DMS114 treated with DMSO at 0.1 percent for 48 hours (cell line): ENCODE results near the gene RRAGA.
A peak's percentile ranks its signal among the peaks of the same experiment; 100 is the strongest.
"Not testable (repeated sequence)": the region's sequence is repeated elsewhere in the genome, so short reads cannot be mapped to it uniquely, and the experiment has no call there.

Experiments
- DNase-seq: peaks from one replicate; lab custom pipeline; 2025; ENCODE audit not compliant: unreplicated experiment; lab: John Stamatoyannopoulos, UW

RRAGA gene

GRCh38 chr9:19048966-19049916 is at the start of gene RRAGA:
TSS of gene RRAGA (plus strand) at chr9:19049427. CDS start at chr9:19049660, 233 bp downstream.
- peak; percentile 70 for DNase-seq

- no peak for DNase-seq
Observed at GRCh38 chr9:19000133-19000532, 49.1 kb upstream of the RRAGA start.

- no peak for DNase-seq
Observed at GRCh38 chr9:19009391-19009965, 39.7 kb upstream of the RRAGA start.

GRCh38 chr9:19018201-19018600 is 31.0 kb upstream of the RRAGA start:
- DNase-seq: no peak

GRCh38 chr9:19020886-19021455 is 28.3 kb upstream of the RRAGA start:
- no peak for DNase-seq

GRCh38 chr9:19021649-19022048 is 27.6 kb upstream of the RRAGA start:
- DNase-seq: not testable (repeated sequence)

GRCh38 chr9:19022206-19022605 is 27.0 kb upstream of the RRAGA start:
- DNase-seq: no peak

- DNase-seq: no peak
Observed at GRCh38 chr9:19023078-19023477, 26.1 kb upstream of the RRAGA start.

- DNase-seq: no peak
Observed at GRCh38 chr9:19026375-19026774, 22.9 kb upstream of the RRAGA start.

- DNase-seq: no peak
Observed at GRCh38 chr9:19027825-19028224, 21.4 kb upstream of the RRAGA start.

- peak; percentile 41 for DNase-seq
Observed at GRCh38 chr9:19028835-19029451, 20.3 kb upstream of the RRAGA start.

- DNase-seq: no peak
Observed at GRCh38 chr9:19030899-19031298, 18.3 kb upstream of the RRAGA start.

GRCh38 chr9:19032406-19032805 is 16.8 kb upstream of the RRAGA start:
- no peak for DNase-seq

GRCh38 chr9:19033015-19033414 is 16.2 kb upstream of the RRAGA start, which contains the start of gene SAXO1:
TSS of gene SAXO1 (minus strand) at chr9:19033209. CDS start at chr9:19032908, 301 bp downstream.
- DNase-seq: no peak

GRCh38 chr9:19036611-19037010 is 12.6 kb upstream of the RRAGA start:
- DNase-seq: no peak

- DNase-seq: no peak
Observed at GRCh38 chr9:19049917-19050636, 850 bp downstream of the RRAGA start.

GRCh38 chr9:19050637-19051591 is 1.7 kb downstream of the RRAGA start:
- no peak for DNase-seq

- DNase-seq: no peak
Observed at GRCh38 chr9:19057033-19057432, 7.8 kb downstream of the RRAGA start.

GRCh38 chr9:19074229-19074628 is 25.0 kb downstream of the RRAGA start:
- DNase-seq: no peak

- DNase-seq: no peak
Observed at GRCh38 chr9:19074836-19075235, 25.6 kb downstream of the RRAGA start.
